ENCODE data around the gene DNAH9.

DNAH9 gene

GRCh38 chr17:11855306-11855705, 257.0 kb downstream of the DNAH9 start:
- no peak for FAIRE-seq

GRCh38 chr17:11857006-11857405, 258.7 kb downstream of the DNAH9 start:
- no peak for FAIRE-seq

GRCh38 chr17:11869680-11870394, 271.6 kb downstream of the DNAH9 start:
- FAIRE-seq, result no peak

- FAIRE-seq, result no peak
Measured at GRCh38 chr17:11871773-11872172, 273.5 kb downstream of the DNAH9 start.

GRCh38 chr17:11874756-11875155, 276.5 kb downstream of the DNAH9 start:
- FAIRE-seq, result no peak

- FAIRE-seq, result no peak
Measured at GRCh38 chr17:11880714-11881113, 282.4 kb downstream of the DNAH9 start.

GRCh38 chr17:11882716-11883115, 284.4 kb downstream of the DNAH9 start:
- FAIRE-seq, result no peak

GRCh38 chr17:11885051-11885450, 286.8 kb downstream of the DNAH9 start:
- FAIRE-seq, result no peak

- FAIRE-seq, result no peak
Measured at GRCh38 chr17:11889266-11889665, 291.0 kb downstream of the DNAH9 start.

- no peak for FAIRE-seq
Measured at GRCh38 chr17:11893862-11894261, 295.6 kb downstream of the DNAH9 start.

GRCh38 chr17:11896199-11896598, 297.9 kb downstream of the DNAH9 start:
- no peak for FAIRE-seq

- FAIRE-seq, result no peak
Measured at GRCh38 chr17:11898526-11899235, 300.4 kb downstream of the DNAH9 start.

- no peak for FAIRE-seq
Measured at GRCh38 chr17:11899537-11899942, 301.3 kb downstream of the DNAH9 start.

- FAIRE-seq, result no peak
Measured at GRCh38 chr17:11900041-11900476, 301.8 kb downstream of the DNAH9 start.

GRCh38 chr17:11900655-11901054, 302.4 kb downstream of the DNAH9 start:
- no peak for FAIRE-seq

GRCh38 chr17:11901931-11902330, 303.7 kb downstream of the DNAH9 start:
- no peak for FAIRE-seq

GRCh38 chr17:11908711-11909146, 310.5 kb downstream of the DNAH9 start:
- no peak for FAIRE-seq

GRCh38 chr17:11909348-11909747, 311.1 kb downstream of the DNAH9 start:
- FAIRE-seq, result no peak

GRCh38 chr17:11916091-11916490, 317.8 kb downstream of the DNAH9 start:
- no peak for FAIRE-seq

- no peak for FAIRE-seq
Measured at GRCh38 chr17:11917415-11917814, 319.1 kb downstream of the DNAH9 start.

- no peak for FAIRE-seq
Measured at GRCh38 chr17:11921296-11921695, 323.0 kb downstream of the DNAH9 start.

GRCh38 chr17:11922638-11923037, 324.4 kb downstream of the DNAH9 start:
- FAIRE-seq, result no peak

- no peak for FAIRE-seq
Measured at GRCh38 chr17:11924076-11924475, 325.8 kb downstream of the DNAH9 start.

- FAIRE-seq, result no peak
Measured at GRCh38 chr17:11925262-11926021, 327.2 kb downstream of the DNAH9 start.

Measured in G401.6 (cell line).